ENCODE measurements around the gene SCRT2. TPM values are rescaled to one million over a fixed set of nuclear protein-coding genes. Genes with fewer than 3 reads are reported as not detected.

SCRT2 gene
- total RNA-seq, 1 experiment from 2014 or later = not detected

GRCh38 chr20:650281-650680 lies 25.3 kb downstream of the SCRT2 start:
- H3K4me1 ChIP-seq = peaks cover 6% of the 10 kb centered on the region; the same call in 1 of the 2 replicates
- Mint-ChIP-seq H3K36me3 (ENCODE audit: insufficient read depth, unreplicated experiment) (peaks cover 43% of the 10 kb centered on the region), H3K4me3 (ENCODE audit: unreplicated experiment) (no peak overlapping the region), H3K4me1 (ENCODE audit: low read depth, unreplicated experiment) (peaks cover 12% of the 10 kb centered on the region), H3K27me3 (ENCODE audit: insufficient read depth, unreplicated experiment) (no peaks in the 10 kb centered on the region), H3K27ac (ENCODE audit: unreplicated experiment) (no peak overlapping the region), H3K9me3 (ENCODE audit: unreplicated experiment) (no peaks in the 10 kb centered on the region)
- DNase-seq = no peak
- no peak overlapping the region for H3K4me3 ChIP-seq (ENCODE audit: low read depth, low read length)
- peaks cover 5% of the 10 kb centered on the region for H3K36me3 ChIP-seq (ENCODE audit: control insufficient read depth, insufficient read depth, low read length)
- no peaks in the 10 kb centered on the region for H3K9me3 ChIP-seq
- POLR2A ChIA-PET = no interaction called here
- BruUV-seq (replicated peaks) = no TSS peak
- CTCF ChIA-PET = no interaction called here
- no peak for TF ChIP-seq CTCF (IDR thresholded peaks at IDR 0.05; ENCODE audit: insufficient read depth in 1 of 2, low read depth in 1 of 2, low read length in 1 of 2, severe bottlenecking in 1 of 2, unreplicated experiment in 1 of 2)
- intact Hi-C loops (cut with micrococcal nuclease; ENCODE audit: unreplicated experiment) = no loop called here
- H3K27me3 ChIP-seq (replicated peaks; ENCODE audit: control insufficient read depth, insufficient read depth, low read length) = no peaks in the 10 kb centered on the region

GRCh38 chr20:647479-648019 lies 28.1 kb downstream of the SCRT2 start:
- Histone ChIP-seq H3K36me3 (ENCODE audit: control insufficient read depth, insufficient read depth, low read length) (peaks cover 5% of the 10 kb centered on the region), H3K4me1 (no peaks in the 10 kb centered on the region)

GRCh38 chr20:646868-647233 lies 28.8 kb downstream of the SCRT2 start:
- Mint-ChIP-seq H3K27me3 (ENCODE audit: insufficient read depth, unreplicated experiment) (no peaks in the 10 kb centered on the region), H3K4me3 (ENCODE audit: unreplicated experiment) (no peak overlapping the region), H3K27ac (ENCODE audit: unreplicated experiment) (no peak overlapping the region), H3K36me3 (ENCODE audit: insufficient read depth, unreplicated experiment) (peaks cover 41% of the 10 kb centered on the region), H3K4me1 (ENCODE audit: low read depth, unreplicated experiment) (peaks cover 6% of the 10 kb centered on the region), H3K9me3 (ENCODE audit: unreplicated experiment) (no peaks in the 10 kb centered on the region)
- BruUV-seq (replicated peaks) = no TSS peak
- no peak for TF ChIP-seq CTCF (IDR thresholded peaks at IDR 0.05; ENCODE audit: insufficient read depth in 1 of 2, low read depth in 1 of 2, low read length in 1 of 2, severe bottlenecking in 1 of 2, unreplicated experiment in 1 of 2)
- H3K4me1 ChIP-seq = no peaks in the 10 kb centered on the region
- ChIA-PET CTCF (interaction anchor here (0.6 to 2.6 kb wide), 3 partner anchors 44 to 234 kb away, joined by 3 to 42 read pairs (median 8); no protein-coding TSS in a partner anchor), POLR2A (no interaction called here)
- no peaks in the 10 kb centered on the region for H3K9me3 ChIP-seq
- no peak overlapping the region for H3K4me3 ChIP-seq (ENCODE audit: low read depth, low read length)
- DNase-seq = no peak
- H3K36me3 ChIP-seq (ENCODE audit: control insufficient read depth, insufficient read depth, low read length) = peaks cover 5% of the 10 kb centered on the region
- H3K27me3 ChIP-seq (replicated peaks; ENCODE audit: control insufficient read depth, insufficient read depth, low read length) = no peaks in the 10 kb centered on the region
- intact Hi-C loops (cut with micrococcal nuclease; ENCODE audit: unreplicated experiment) = loop anchor here (5.0 kb wide), 1 partner anchor 295 kb away; no protein-coding TSS in a partner anchor

More at GRCh38 chr20:647479-648019, 28.1 kb downstream of the SCRT2 start:
- CTCF ChIA-PET = no interaction called here
- intact Hi-C loops (cut with micrococcal nuclease; ENCODE audit: unreplicated experiment) = loop anchor here (5.0 kb wide), 1 partner anchor 295 kb away; no protein-coding TSS in a partner anchor
- Mint-ChIP-seq H3K27me3 (ENCODE audit: insufficient read depth, unreplicated experiment) (no peaks in the 10 kb centered on the region), H3K36me3 (ENCODE audit: insufficient read depth, unreplicated experiment) (peaks cover 48% of the 10 kb centered on the region), H3K9me3 (ENCODE audit: unreplicated experiment) (no peaks in the 10 kb centered on the region), H3K4me1 (ENCODE audit: low read depth, unreplicated experiment) (peaks cover 12% of the 10 kb centered on the region), H3K27ac (ENCODE audit: unreplicated experiment) (no peak overlapping the region), H3K4me3 (ENCODE audit: unreplicated experiment) (no peak overlapping the region)
- Histone ChIP-seq H3K4me3 (ENCODE audit: low read depth, low read length) (no peak overlapping the region), H3K9me3 (no peaks in the 10 kb centered on the region), H3K27me3 (replicated peaks; ENCODE audit: control insufficient read depth, insufficient read depth, low read length) (no peaks in the 10 kb centered on the region)
- POLR2A ChIA-PET = no interaction called here
- TF ChIP-seq CTCF (IDR thresholded peaks at IDR 0.05; ENCODE audit: insufficient read depth in 1 of 2, low read depth in 1 of 2, low read length in 1 of 2, severe bottlenecking in 1 of 2, unreplicated experiment in 1 of 2) = no peak
- no TSS peak for BruUV-seq (replicated peaks)
- no peak for DNase-seq

All from Caco-2 (cell line).